Limb (tissue), 2 donors: ENCODE results near the gene CUZD1.

ENCODE experiments used
- DNase-seq, 2 donors: peaks; one replicate each; pipeline ENCODE4 v3.0.0-alpha.2; 2016; ENCODE audit errors: extremely low spot score in 2 of 2

The CUZD1 gene

GRCh38 chr10:122815458-122815857, 30.2 kb downstream of the CUZD1 start:
- DNase-seq: no peak

GRCh38 chr10:122814493-122814892, 31.2 kb downstream of the CUZD1 start:
- no peak for DNase-seq

- no peak for DNase-seq
Observed at GRCh38 chr10:122812751-122813150, 32.9 kb downstream of the CUZD1 start.

- no peak for DNase-seq
Observed at GRCh38 chr10:122802282-122802681, 43.4 kb downstream of the CUZD1 start.

GRCh38 chr10:122798704-122799231, 46.9 kb downstream of the CUZD1 start:
- DNase-seq: no peak

GRCh38 chr10:122796796-122797195, 48.9 kb downstream of the CUZD1 start:
- no peak for DNase-seq

GRCh38 chr10:122795924-122796323, 49.7 kb downstream of the CUZD1 start:
- DNase-seq: no peak

- peak; percentile 2 to 37 for DNase-seq
Observed at GRCh38 chr10:122786269-122786668, 59.4 kb downstream of the CUZD1 start.

- DNase-seq: no peak
Observed at GRCh38 chr10:122782911-122783310, 62.7 kb downstream of the CUZD1 start.
